Measurements from ENCODE around the gene ARMS2.

Gene ARMS2, protein sequence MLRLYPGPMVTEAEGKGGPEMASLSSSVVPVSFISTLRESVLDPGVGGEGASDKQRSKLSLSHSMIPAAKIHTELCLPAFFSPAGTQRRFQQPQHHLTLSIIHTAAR

DNA sequence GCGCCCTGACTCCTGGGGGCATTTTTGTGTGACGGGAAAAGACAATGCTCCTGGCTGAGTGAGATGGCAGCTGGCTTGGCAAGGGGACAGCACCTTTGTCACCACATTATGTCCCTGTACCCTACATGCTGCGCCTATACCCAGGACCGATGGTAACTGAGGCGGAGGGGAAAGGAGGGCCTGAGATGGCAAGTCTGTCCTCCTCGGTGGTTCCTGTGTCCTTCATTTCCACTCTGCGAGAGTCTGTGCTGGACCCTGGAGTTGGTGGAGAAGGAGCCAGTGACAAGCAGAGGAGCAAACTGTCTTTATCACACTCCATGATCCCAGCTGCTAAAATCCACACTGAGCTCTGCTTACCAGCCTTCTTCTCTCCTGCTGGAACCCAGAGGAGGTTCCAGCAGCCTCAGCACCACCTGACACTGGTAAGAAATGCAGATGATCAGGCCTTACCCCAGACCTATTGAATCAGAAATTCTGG, at the start of gene ARMS2:
Gene ARMS2 (plus strand): TSS at position 51 of the 478 bp plus-strand sequence. CDS start 75 bp downstream, at position 126.
- DNase-seq: no peak

DNA sequence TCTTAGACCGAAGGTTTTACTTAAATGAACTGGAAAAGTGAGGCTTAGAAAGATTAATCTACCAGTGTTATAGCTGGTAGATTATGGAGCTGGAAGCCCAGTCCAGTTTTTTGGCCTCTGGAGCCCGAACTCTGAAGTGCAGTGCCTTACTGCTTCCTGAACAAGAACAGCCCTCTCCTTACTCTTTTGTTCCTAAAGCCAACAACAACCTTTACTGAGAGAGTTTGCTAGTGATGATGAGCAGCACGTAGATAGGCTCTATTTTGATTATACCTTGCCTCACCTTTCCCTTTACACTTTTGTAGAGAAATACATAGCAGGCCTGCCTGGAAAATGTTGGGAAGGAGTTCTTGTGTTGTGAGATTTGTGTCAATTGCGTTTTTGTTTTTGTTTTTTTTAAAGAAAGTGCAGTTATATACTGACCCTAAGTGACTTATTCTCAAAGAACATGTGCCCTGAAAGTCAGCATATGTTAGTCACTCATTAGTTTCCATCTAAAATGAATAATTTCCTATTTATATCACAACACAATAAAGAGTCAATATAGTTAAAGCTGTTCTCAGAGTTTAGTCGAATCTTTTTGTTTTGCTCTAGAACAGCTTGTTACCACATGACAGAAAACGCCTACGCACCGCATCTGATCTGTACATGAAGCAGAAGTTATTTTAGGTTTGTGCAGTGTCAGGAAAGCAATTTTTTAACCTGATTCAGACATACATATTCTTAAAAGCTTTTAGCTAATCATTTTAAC, 46.9 kb upstream of the ARMS2 start:
- DNase-seq: no peak

GRCh38 chr10:122413327-122413726, 41.1 kb upstream of the ARMS2 start:
- DNase-seq: no peak

DNA sequence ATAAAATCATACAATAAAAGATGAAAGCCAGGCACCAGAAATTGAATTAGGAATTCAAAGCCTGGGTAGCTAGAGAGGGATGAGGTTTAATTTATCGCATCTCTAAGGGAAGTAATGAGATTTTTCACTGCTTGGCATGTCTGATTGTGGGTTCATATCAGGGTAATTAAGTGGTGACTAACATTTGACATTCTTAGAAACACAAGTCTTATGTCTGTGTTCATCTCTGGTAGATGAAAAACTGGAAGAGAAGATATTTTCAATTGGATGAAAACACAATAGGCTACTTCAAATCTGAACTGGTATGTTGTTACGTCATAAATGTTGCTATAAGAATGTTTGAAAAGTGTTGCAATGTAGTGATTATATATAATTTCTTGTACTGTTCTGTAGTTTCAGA, 36.8 kb upstream of the ARMS2 start:
- DNase-seq: no peak

GRCh38 chr10:122419016-122419415, 35.4 kb upstream of the ARMS2 start:
- no peak for DNase-seq

GRCh38 chr10:122419876-122420623, 34.4 kb upstream of the ARMS2 start:
- DNase-seq: no peak

DNA sequence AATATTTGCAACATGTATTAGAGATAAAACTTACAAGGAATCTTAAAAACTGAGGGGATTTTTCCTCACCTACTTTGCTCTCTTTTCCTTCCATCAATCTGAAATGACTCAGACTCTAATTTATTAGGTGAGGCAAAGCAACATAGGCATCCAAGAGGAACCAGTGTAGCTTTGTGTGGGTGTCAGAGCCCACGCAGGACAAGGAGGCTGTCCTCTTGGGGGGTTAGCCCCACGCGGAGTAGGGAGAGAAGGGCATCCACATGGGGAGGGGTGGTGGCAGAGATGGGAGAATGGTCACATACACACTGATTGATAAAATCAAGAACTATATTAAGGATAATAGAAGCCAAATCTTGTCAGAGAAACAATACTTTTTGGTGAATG, 33.8 kb upstream of the ARMS2 start:
- DNase-seq: no peak

DNA sequence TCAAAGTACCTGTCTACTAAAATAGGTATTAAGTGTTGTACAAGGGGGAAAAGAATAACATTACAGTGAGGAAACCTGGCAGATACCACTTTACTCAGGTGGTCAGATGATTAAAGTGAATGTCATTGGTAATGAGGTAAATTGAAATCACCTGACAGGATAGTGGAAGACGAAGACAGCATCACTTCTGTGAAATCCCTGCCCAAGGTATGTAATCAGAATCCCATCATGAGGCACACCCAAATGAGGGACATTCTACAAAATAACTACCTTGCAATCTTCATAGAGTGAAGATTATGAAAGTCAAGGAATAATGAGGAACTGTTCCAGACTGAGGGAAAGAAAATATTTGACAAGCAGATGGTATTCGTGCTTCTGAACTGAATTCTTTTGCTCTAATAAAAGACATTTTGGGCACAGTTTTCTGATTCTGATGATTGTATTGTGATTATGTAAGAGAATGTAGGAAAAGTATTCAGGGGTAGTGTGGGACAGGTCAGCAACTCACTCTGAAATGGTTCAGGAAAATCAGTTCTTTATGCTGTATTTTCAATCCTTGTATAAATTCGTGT, 33.3 kb upstream of the ARMS2 start:
- DNase-seq: no peak

DNA sequence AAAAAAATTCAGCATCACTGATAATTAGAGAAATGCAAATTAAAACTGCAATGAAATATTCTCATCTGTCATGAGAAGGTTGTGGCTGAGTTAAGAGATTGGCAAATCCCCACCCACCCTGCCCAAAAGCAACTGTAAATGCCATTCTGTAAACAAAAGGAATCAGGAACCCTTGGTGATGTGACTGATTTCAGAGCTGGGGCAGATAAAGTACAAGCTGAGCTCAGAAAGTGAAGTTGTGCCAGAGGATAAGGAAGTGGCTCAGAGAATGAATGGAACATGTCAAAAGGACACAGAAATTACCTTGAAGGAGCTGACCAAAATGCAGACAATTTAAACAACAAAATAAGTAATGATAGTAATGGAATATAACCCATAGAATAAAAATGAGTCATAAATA, 32.7 kb upstream of the ARMS2 start:
- no peak for DNase-seq

- no peak for DNase-seq
Measured at GRCh38 chr10:122422266-122422989, 32.0 kb upstream of the ARMS2 start.

GRCh38 chr10:122424059-122424458, 30.4 kb upstream of the ARMS2 start:
- DNase-seq: no peak

- DNase-seq: no peak
Measured at GRCh38 chr10:122426829-122427228, 27.6 kb upstream of the ARMS2 start.

DNA sequence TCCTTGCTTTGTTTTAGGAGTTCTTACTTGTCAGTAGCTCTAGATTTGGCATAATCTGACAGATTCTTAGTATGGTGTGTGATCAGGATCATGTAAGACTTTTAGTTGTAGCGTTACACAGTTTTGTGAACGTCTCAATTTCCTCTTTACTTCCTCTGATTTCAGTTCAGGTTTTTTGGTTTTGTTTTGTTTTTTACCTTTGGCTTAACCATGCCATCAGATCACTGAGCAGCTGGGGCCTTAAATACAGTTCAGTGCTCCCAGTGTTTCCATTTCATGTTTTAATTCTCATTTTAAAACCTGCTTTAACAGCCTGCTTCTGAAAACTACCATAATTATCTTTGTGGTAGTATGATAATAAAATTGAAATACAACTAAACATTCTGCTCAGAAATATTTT, 27.2 kb upstream of the ARMS2 start:
- DNase-seq: no peak

- peak; percentile 14 for DNase-seq
Measured at GRCh38 chr10:122435212-122435827, 19.1 kb upstream of the ARMS2 start.

DNA sequence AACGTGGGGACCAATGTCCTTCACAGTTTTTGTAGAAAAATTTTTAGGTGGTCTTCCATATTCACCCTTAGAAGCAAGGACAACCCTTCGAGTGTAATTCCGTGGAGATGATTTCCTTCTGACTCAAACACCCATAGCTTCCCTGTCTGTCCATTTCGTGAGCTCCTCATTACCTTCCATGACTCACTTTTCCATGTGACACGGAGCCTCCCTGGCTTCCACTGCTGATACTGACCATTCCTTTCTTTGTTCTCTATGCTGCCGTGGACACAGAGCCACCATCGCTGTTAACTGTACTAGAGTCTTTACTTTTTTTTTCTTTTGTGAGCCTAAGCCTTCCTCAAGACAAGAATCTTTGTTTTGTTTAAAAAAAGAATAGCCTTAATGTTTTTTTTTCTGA, 12.5 kb upstream of the ARMS2 start:
- DNase-seq: no peak

GRCh38 chr10:122445469-122445868, 9.0 kb upstream of the ARMS2 start:
- no peak for DNase-seq

DNA sequence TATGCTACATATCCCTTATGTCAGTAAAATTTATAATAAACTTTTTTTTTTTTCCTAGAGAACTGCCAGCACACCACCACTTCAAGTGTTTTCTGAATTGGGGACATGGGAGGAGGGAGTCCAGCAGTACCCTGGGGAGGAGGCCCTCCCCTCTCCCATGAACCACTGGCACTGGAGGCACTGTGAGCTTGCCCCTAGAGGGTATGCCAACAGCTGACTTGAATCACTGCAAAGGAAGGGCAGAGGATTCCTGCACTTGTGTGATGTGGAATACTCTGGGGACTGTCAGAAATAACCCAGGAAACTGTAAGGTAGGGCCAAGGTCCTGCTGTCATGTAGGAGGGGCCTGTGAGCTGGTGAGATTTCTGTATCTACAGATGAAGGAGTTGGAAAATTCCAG, 8.5 kb upstream of the ARMS2 start:
- DNase-seq: no peak

GRCh38 chr10:122446668-122447423, 7.6 kb upstream of the ARMS2 start:
- DNase-seq: peak; percentile 35

DNA sequence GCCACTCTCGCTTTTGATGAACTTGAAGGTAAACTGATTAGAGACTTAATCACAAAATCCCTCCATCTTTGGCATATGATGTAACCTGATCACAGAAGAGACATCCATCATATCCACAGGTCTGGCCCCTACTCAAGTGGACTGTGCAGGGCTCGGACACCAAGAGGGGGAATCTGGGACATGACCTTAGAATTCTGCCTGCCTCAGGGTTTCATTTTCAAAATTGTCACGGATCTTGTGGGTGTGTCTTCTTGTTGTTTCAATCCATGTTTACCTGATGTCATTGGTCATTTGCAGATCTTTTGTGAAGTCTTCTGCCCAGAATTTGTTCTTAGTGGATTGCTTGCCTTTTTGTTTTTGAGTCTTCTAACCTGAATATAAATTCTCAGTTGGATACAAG, 5.9 kb upstream of the ARMS2 start:
- DNase-seq: no peak

DNA sequence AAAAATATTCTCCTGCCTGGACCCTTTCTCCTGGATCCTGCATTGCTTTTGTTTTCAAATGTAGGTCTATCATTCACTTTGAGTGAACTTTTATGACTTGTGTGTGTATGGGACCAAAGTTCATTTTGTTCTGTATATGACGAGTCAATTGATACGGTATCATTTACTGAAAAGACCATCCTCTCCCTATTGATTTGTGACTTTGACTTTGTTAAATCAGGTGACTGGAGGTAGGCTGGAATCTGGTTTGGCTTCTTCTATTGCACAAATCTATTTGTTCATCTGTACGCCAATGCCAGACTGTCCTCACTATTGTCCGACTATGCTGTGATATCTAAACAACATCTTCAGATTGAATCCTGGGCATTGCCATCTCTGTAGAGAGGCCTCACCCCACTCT, 5.3 kb upstream of the ARMS2 start:
- DNase-seq: no peak

- DNase-seq: no peak
Measured at GRCh38 chr10:122450353-122450990, 4.0 kb upstream of the ARMS2 start.
